Erythroblast (primary cell): Measurements from ENCODE around the gene AIG1.
"Not testable (repeated sequence)": the region's sequence is repeated elsewhere in the genome, so short reads cannot be mapped to it uniquely, and the experiment has no call there.

Experiments
- DNase-seq, 2 experiments: peaks; one replicate each; lab custom pipeline; 2025; lab: John Stamatoyannopoulos, UW
- GATA1 ChIP-seq: IDR thresholded peaks from 2 replicates; pipeline ENCODE4 v1.6.1; 2011; ENCODE audit warnings: low read depth, mild to moderate bottlenecking, control low read depth, low read length, moderate library complexity
- POLR2A ChIP-seq: IDR thresholded peaks from 2 replicates; pipeline ENCODE4 v1.6.1; 2011; ENCODE audit warnings: mild to moderate bottlenecking, low read length

AIG1 gene

GRCh38 chr6:143293523-143293922, 232.8 kb downstream of the AIG1 start:
- DNase-seq: no peak
- no peak for TF ChIP-seq POLR2A

GRCh38 chr6:143294265-143294860, 233.7 kb downstream of the AIG1 start:
- no peak for DNase-seq
- TF ChIP-seq GATA1 (no peak), POLR2A (no peak)

- no peak for DNase-seq
- TF ChIP-seq POLR2A (no peak), GATA1 (no peak)
Observed at GRCh38 chr6:143295932-143296331, 235.2 kb downstream of the AIG1 start.

GRCh38 chr6:143298071-143298470, 237.4 kb downstream of the AIG1 start:
- DNase-seq: no peak
- TF ChIP-seq GATA1 (no peak), POLR2A (no peak)

- TF ChIP-seq POLR2A: no peak
- no peak for TF ChIP-seq GATA1
- no peak for DNase-seq
Observed at GRCh38 chr6:143299253-143300166, 238.8 kb downstream of the AIG1 start.

GRCh38 chr6:143301188-143301587, 240.5 kb downstream of the AIG1 start:
- no peak for DNase-seq
- no peak for TF ChIP-seq GATA1
- TF ChIP-seq POLR2A: no peak

- not testable (repeated sequence) for DNase-seq
Observed at GRCh38 chr6:143307760-143308159, 247.1 kb downstream of the AIG1 start.

- no peak for DNase-seq
- TF ChIP-seq GATA1: no peak
- TF ChIP-seq POLR2A: no peak
Observed at GRCh38 chr6:143313163-143313562, 252.5 kb downstream of the AIG1 start.

- no peak for TF ChIP-seq GATA1
- no peak for TF ChIP-seq POLR2A
- no peak for DNase-seq
Observed at GRCh38 chr6:143321491-143322086, 260.9 kb downstream of the AIG1 start.

GRCh38 chr6:143322386-143322785, 261.7 kb downstream of the AIG1 start:
- no peak for TF ChIP-seq GATA1
- TF ChIP-seq POLR2A: no peak
- DNase-seq: no peak

- no peak for DNase-seq
- TF ChIP-seq POLR2A: no peak
- TF ChIP-seq GATA1: no peak
Observed at GRCh38 chr6:143323729-143324470, 263.2 kb downstream of the AIG1 start.

- no peak for TF ChIP-seq POLR2A
- no peak for TF ChIP-seq GATA1
- DNase-seq: no peak
Observed at GRCh38 chr6:143325379-143326140, 264.9 kb downstream of the AIG1 start.

- no peak for DNase-seq
- TF ChIP-seq GATA1 (no peak), POLR2A (no peak)
Observed at GRCh38 chr6:143328876-143329275, 268.2 kb downstream of the AIG1 start.

GRCh38 chr6:143329323-143329722, 268.6 kb downstream of the AIG1 start:
- no peak for TF ChIP-seq GATA1
- no peak for TF ChIP-seq POLR2A
- DNase-seq: no peak
